ENCODE results near the gene HMGCLL1.

- no peak for TF ChIP-seq POLR2A (IDR thresholded peaks at IDR 0.05)
- TF ChIP-seq CTCF (IDR thresholded peaks at IDR 0.05), result no peak
- TF ChIP-seq POLR2AphosphoS5 (IDR thresholded peaks at IDR 0.05), result no peak
Observed at GRCh38 chr6:55528624-55529023, 50.4 kb downstream of the HMGCLL1 start.

All from prostate gland (tissue), 2 donors.